Measurements from ENCODE around the gene LMBR1L.

DNA sequence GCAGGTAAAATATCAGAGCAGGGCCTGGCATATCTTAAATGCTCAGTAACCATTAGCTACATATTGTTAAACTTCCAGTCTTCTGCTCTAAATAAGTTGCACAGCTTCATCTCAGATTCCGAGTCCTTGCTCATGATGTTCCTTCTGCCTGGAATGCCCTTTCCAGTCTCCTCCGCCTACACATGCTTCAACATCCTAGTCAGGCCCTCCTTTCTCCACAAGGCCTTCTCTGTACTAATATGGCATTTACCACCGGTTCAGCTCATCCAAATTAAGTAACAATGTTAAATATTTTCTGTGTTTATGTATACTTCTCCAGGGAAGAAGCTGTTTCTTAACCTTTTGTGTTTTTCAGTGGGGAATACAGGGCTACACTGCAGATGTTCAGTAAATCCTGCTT, 24.5 kb downstream of the LMBR1L start:
- TF ChIP-seq, protein P1, sequence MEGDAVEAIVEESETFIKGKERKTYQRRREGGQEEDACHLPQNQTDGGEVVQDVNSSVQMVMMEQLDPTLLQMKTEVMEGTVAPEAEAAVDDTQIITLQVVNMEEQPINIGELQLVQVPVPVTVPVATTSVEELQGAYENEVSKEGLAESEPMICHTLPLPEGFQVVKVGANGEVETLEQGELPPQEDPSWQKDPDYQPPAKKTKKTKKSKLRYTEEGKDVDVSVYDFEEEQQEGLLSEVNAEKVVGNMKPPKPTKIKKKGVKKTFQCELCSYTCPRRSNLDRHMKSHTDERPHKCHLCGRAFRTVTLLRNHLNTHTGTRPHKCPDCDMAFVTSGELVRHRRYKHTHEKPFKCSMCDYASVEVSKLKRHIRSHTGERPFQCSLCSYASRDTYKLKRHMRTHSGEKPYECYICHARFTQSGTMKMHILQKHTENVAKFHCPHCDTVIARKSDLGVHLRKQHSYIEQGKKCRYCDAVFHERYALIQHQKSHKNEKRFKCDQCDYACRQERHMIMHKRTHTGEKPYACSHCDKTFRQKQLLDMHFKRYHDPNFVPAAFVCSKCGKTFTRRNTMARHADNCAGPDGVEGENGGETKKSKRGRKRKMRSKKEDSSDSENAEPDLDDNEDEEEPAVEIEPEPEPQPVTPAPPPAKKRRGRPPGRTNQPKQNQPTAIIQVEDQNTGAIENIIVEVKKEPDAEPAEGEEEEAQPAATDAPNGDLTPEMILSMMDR (conservative IDR thresholded peaks at IDR 0.05), result no peak
- no peak for TF ChIP-seq ZFX (IDR thresholded peaks at IDR 0.05)
